NCI-H2107 treated with DMSO at 0.1 percent for 48 hours (cell line): ENCODE results near the gene PTP4A2.
A peak's percentile ranks its signal among the peaks of the same experiment; 100 is the strongest.

Source experiments
- DNase-seq: peaks from one replicate; lab custom pipeline; 2025; ENCODE audit not compliant: unreplicated experiment; lab: John Stamatoyannopoulos, UW

The PTP4A2 gene

DNA sequence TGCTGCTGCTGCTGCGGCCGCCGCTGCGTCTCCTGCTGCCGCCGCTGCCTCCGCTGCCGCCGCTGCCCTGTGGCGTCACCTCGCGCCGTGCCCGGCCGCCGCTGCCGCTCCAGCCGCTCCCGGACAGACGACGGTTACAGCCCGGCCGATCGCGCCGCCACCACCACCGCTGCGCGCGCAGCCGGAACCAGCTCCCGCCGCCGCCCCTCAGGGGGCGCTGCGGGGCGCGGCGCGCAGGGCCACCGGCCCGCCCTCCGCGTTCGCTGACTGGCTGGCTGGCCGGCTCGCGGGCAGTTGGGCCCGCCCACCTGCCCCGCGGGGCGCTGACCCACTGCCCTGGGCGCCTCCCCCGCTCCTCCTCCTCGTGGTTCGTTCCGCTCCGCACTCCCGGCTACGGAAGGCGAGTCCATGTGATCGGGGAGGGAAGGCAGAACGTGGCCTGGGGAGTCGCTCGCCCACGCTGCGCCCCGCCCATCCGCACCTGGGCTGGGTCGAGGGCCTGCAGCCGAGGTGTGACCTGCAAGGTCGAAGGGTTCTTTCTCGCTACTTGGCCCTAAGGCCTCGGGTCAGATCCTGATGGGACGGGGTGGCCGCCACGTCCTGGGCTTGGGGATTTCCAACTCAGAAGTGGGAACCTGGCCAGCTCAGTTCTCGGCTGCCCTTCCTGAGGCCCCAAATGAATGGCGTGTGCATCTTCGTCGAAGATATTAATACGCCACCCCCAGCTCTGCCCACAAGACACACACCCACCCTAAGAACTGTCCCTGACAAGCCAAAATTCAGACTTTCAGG is at the start of gene PTP4A2:
PTP4A2 (minus strand) TSS at position 185 of the 792 bp plus-strand sequence. CDS start 19,303 bp downstream, outside the sequence.
- peak; percentile 85 for DNase-seq

DNA sequence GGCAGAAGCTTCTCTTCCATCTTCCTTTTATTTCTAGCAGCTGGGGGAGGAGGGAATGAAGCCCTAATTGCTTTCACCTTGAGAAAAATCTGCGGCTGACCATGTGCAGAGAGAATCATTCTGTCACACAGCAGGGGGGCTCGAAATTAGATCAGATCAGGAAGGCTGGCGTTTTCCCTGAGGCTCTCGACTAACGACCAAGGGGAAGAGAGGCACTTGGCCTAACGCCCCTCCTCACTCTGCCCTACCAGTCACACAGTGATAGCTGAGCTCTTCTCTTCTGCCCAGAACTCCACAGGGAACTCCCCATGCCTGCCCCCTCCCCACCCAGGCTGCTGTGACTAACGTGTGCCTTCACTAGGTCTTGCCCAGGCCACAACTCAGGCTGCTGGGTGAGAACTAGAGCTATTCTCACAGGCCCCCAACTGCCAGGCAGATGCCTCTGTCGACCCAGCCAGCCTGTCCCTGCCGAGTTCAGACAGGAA is 49.0 kb upstream of the PTP4A2 start:
- DNase-seq, result peak; percentile 48

DNA sequence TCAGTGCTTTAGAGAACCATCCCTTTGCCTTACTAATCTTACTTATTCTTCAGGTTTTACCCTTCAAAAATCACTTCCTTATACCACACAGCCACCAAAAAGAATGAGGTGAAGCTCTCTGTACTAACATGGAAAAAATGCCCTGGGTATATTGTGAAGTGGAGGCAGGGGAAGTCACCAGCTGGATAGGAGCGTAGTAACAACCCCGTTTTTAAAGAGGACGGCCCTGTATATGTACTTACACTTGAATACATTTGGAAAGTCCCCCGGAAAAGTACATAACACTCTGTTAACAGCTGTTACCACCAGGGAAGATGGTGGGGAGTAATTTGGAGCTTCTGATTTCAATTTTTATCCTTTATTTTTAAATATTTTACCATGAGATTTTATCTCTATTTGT is 47.3 kb upstream of the PTP4A2 start:
- DNase-seq, result peak; percentile 82

DNA sequence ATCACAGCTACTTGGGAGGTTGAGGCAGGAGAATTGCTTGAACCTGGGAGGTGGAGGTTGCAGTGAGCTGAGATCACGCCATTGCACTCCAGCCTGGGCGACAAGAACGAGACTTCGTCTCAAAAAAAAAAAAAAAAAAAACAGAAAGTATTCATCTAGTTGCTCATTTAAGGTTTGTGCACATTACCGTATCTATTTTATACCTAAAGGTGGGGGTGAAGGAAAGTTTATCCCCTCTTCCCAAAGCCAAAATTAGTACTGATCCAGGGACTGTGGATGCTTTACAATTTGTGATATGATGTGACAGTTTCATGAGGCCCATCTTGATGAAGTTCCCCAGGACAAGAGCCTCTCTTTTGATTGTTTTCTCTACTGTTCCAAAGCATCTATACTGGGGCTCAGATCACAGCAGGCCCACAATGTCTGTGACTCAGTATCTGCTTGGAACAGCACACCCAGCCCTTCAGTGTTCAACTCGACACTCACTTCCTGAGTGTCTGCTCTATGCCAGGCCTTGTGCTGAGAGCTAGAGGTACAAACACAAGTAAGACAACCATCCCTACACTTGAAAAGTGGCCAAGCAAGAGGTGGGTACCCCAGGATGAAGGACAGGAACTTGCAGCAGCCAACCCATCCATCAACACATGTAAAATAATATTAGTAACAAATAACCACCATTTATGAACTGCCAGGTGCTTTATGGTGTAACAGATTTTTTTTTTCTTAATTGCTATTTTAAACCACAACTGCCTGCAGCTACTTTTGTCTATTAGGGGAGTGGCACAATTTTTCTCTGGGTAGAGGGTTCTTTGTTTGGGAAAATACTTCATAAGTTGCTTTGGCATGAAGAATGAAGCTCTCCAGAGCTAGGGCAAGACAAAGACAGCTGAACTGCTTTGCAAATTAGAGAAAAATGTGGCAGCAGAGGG is 46.5 kb upstream of the PTP4A2 start:
- DNase-seq, result peak; percentile 84

DNA sequence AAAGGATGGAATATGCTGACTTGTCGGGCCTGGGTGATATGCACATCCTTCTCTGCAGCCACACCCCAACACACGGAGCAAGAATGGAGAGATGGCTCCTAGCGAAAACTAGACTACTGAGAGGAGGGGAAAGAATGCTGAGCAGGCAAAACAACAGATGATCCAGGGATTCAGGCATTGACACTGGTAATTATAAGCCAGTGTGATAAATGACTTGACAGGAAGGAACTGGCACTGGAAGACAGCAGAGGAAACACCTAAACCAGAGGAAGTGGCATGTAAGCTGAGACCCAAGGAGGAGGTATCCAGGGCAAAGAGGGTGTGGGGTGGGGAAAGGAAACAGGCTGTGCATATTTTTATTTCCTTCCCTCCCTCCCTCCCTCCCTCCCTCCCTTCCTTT is 43.8 kb upstream of the PTP4A2 start:
- DNase-seq, result no peak

DNA sequence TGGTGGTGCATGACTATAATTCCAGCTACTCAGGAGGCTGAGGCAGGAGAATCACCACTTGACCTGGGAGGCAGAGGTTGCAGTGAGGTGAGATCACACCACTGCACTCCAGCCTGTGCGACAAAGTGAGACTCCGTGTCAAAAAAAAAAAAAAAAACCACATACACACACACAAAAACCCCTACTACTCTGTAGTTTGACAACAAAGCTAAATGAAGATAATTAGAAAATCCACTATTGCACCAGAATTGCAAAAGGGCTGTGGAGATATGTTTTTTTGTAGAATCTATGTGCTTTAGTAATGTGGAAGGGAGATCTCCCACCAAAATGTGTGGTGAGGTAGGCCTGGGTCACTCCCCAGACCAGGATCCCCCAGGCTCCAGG is 43.3 kb upstream of the PTP4A2 start:
- no peak for DNase-seq

DNA sequence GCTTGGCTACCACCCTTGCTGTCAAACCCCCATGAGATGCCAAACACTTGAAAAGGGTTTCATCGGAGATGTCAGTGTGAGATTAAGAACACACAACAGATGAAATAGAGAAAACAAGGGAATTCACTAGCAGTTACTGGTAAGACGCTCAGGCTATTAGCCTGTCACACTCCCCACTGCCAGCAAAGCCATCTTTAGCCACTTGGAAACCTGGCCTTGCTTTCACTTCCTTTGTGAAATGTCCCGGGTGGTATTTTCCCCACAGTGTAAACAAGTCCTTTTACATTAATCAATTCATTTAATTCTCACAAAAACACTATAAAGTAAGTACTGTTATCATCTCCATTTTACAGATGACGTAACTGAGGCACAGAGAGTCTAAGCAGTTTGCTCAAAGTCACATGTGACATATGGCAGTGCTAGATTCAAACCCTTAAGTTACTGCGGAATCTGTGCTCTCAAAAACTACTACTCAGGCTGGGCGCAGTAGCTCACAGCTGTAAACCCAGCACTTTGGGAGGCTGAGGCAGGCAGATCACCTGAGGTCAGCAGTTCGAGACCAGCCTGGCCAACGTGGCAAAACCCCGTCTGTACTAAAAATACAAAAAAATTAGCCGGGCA is 42.8 kb upstream of the PTP4A2 start:
- DNase-seq, result no peak

DNA sequence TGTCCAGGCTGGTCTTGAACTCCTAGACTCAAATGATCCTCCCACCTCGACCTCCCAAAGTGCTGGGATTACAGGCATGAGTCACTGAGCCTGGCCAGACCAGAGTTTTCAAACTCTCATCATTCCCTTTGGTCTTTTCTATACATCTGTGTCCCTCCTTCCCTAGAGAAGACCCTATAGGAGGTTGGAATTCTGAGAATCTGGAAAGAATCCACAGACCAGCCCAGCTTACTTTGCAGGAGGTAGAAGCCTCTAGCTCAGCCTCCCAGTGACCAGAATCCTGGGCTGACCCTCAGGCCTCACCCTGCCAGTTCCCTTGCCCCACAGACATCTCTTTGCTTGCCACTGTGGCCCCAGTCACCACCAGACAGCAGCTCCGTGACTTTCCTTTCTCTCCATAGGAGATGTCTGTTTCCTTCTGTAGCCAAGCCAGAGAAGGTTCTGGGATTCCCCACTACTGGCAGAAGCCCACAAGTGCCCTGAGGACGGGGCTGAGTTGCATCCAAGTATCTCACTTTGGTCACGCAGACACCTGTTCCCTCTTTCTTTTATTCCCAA is 40.8 kb upstream of the PTP4A2 start:
- no peak for DNase-seq

DNA sequence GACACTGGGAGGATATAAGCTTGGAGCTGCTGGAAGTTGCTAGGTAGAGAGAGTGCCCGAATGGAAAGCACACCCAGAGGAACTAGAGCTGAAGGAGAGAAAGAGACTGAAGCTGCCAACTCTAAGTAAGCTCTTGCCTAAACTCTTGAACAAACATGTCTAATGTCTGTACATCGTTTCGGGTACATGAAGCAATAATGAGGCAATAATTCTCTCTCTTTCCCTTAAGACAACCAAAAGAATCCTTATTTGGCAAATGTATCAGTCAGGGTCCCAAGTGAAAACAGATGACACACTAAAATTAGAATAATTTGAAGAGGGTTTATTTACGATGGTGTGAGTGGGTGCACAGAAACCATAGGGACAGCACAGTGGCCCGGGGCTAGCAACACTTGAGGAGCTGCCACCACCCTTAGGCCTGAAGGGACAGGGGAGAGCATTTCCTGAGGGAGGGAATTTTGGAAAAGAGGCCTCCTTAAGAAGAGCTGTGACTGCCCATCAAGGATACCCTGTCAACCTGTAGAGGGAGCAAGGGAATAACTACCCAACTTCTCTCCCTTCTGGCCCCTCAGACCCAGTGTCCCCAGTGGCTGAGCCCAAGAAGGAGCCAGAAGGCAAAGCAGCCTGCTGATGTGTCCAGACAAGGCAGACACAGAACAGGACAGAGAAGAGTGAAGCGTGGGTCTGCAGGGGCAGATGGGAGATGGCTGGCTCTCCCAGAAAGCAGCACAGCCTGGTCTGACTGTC is 39.4 kb upstream of the PTP4A2 start:
- no peak for DNase-seq

DNA sequence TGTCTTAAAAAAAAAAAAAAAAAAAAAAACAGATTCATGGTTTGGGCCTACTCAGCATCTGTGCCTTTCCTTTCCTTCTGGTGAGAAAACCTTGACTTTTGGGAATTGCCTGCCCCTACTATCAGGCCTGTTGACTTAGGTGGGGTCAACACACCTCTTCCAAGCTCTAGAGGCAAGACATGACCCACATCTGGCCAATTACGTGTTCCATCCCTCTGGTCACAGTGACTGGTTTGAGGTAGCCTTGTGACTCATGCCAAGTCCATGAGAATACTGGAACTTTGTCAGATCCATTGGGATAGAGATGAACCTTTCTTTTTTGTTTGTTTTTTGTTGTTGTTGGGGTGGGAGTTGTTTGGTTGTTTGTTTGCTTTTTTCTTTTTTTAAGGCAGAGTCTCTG is 38.2 kb upstream of the PTP4A2 start:
- DNase-seq, result no peak

DNA sequence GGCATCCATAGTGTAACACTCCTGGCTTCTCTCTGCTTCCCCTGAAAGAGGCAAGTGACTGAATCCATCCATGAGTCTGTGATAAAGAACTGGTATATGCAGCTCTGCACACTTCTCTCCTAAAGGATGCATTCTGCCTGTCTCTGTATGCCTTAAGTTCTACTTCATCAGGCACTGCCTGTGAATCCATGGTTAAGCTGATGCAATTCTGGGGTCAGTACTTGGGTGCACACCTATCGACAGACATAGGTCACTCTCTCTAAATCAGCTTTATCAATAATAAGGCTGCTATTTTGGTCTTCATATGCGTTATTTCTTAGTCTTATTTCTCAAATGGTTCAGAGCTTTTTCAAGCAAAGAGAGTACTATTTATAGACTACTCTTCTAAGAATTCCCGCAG is 32.7 kb upstream of the PTP4A2 start:
- no peak for DNase-seq

DNA sequence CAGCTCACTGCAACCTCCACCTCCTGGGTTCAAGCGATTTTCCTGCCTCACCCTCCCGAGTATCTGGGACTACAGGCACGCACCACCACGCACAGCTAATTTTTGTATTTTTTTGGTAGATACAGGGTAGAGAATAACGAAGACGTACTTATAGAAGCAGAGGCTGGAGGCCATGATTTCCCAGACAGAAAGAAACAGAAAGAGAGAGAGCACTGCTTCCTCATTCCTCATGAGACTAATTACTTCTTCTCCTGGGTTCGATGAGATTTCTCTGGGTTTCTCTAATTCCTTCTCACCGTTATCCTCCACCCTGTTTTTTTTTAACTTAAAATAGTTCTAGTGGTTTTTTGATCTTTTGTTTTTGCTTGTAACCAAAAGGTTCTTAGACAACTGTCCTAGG is 23.4 kb upstream of the PTP4A2 start:
- DNase-seq, result no peak

DNA sequence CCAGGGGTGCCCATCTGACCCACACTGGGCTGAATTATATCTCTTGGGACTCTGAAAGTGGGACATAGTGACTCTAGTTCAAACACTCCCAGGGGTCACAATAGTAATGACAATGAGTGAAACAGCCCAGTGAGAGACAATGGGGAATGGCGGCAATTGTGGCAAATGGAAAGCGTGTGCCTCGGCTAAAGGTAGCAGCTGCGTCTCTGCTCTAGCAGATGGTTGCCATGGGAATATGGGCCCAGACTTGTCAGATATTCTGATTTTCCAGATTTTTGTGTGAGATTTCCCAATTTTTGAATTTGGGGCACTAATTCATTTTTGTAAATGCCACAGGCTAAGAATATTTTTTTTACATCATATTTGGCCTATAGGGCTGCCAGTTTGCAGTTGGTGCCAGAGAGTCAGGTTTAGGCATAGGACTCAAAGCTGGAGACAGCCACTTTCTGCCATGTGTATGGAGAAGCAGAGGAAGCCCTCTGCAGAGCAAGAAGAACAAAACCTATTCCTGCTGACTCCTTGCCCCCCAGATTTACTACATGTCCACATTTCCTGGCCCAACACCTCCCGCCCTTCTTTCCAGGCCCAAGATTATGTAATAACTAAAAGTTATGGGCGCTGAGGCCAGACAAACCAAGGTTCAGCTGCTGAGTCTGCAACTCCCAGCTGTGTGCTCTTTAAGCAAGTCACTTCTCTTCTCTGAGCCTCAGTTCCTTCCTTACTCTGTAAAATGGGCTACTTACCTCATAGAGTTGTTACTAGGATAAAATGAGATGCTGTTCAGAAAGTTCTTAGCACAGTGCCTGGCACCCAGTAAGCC is 21.6 kb upstream of the PTP4A2 start:
- DNase-seq, result no peak

DNA sequence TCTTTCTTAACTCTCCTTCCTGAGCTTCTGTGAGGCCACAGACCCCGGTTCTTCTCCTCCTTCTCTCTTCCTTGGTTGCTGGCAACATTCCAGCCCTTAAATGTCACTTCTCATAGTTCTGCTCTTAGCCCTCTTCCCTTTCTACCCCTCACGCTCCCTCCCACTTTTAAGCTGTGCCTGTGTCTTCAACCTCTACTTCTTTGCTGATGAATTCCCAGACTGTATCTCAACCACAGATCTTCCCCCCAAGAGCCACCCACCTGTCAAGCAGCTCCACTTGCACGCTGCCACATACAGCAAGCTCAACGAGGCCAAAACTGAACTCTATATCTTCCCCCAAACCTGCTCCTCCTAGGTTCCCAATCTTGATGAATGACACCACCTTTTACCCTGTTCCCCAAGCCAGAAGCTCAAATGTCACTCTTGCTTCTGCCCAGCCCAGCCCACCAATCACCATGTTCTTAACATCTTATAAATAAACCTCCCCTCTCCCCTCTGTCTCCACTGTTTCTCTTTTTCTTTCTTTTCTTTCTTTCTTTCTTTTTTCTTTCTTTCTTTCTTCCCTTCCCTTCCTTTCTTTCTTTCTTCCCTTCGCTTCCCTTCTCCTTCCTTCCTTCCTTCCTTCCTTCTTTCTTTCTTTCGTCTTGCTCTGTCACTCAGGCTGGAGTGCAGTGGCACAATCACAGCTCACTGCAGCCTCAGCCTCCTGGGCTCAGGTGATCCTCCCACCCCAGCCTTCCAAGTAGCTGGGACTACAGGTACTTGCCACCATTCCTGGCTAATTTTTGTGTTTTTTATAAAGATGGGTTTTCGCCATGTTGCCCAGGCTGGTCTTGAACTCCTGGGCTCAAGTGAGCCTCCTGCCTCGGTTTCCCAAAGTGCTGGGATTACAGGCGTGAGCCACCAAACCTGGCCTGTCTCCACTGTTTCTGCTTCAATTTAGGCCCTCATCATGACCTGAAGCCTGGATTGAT is 19.8 kb upstream of the PTP4A2 start:
- DNase-seq, result no peak

DNA sequence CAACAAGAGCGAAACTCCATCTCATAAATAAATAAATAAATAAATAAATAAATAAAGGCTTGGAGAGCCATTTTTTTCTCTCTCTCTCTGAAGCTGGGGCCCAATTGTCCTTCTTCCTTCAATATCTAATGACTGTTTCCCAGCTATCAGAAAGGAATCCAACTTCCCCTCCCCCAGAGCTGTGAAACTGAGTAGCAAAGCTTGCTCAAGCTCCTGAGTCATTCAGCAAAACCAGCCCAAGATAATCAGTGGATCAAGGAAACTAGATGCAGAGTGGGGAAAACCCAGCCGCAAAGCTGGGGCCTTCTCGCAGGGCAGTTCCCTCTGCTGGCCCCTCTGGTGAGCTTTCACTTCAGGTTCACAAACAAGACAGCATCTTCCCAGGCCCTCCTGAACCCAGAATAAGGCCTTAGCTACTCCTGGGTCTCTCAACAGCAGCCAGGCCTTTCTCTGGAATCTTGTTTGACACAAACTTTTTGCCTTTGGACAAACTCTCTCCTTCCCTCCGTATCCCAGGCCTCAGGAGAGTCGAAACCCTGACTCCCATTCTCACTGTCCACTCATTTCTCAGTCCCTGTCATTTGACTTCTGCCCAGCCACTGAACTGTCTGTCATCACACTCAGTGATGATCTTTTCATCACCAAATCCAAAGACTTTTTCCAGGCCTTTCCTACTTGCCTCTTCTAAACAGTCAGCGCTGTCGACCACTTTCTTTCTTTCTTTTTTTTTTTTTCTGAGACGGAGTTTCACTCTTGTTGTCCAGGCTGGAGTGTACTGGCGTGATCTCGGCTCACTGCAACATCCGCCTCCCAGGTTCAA is 18.0 kb upstream of the PTP4A2 start:
- no peak for DNase-seq

DNA sequence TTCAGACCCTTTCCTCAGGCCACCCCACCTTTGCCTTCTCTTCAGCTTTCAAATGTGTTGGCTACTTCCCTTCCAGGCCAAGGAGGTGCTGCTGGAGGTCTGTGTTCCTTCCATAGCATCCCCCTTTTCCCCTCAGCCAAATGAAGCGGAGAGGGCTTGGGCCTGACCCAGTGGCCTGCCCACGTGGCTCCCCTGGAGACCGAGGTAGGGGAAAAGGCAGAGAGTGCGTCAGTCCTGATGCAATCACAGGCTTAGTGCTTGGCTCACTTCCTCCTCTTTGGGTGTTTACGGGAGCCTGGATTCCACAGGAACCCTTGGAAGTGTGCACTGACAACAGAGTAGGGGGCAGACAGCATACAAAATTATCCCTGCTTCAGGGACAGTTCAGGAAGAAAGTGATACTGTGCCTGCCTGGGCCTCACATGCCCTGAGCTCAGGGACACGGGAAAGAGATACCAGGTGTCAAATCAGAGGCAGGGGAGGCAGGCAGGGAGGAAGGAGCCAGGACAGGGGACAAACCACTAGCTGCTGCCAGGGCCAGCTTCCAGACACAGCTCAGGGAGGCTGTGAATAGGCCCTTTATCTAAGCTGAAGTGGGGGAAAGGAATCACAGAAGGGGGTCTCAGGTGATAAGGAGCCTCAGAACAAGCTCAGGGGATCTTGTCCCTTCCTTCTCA is 16.6 kb upstream of the PTP4A2 start:
- no peak for DNase-seq

DNA sequence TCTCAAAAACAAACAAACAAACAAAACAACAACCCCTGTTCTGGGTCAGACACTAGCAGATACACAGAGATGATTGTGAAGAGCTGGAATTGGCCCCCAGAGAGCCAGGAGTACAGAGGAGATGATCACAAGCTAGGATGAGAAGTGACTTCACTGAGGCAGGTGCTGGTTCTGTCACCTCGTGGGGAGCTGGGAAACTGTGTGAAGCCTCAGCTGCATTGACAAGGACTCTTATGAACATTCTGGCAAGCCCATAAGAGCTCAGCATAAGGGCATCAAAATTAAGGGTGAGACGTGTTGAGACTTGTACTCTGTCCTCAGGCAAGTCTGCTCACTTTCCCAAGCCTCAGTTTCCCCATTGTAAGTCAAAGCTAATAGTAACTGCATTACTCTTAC is 14.7 kb upstream of the PTP4A2 start:
- DNase-seq, result no peak
